Liver (tissue), 9 donors: ENCODE data around the gene SLC24A4. TPM values are rescaled to one million over a fixed set of nuclear protein-coding genes. Genes with fewer than 3 reads are reported as not detected.
A peak's percentile ranks its signal among the peaks of the same experiment; 100 is the strongest.

ENCODE experiments used
- DNase-seq: peaks from one replicate; pipeline ENCODE4 v3.0.0-alpha.2; 2017; ENCODE audit warnings: low spot score
- H3K27ac ChIP-seq, 2 donors: one replicate each; pipeline ENCODE4 v1.7.0; 2013; ENCODE audit warnings: inconsistent platforms in 2 of 2, low read length in 2 of 2, control low read depth in 1 of 2, low read depth in 1 of 2, mild to moderate bottlenecking in 1 of 2
- H3K27me3 ChIP-seq, 4 donors: one replicate each; pipeline versions ENCODE4 v1.6.1 to v1.7.0; 2013; ENCODE audit warnings: low read length in 3 of 4, inconsistent platforms in 1 of 4, mild to moderate bottlenecking in 1 of 4, moderate library complexity in 1 of 4; ENCODE audit not compliant: control insufficient read depth in 4 of 4, insufficient read depth in 4 of 4
- H3K36me3 ChIP-seq, 4 donors: one replicate each; pipeline versions ENCODE4 v1.6.1 to v1.7.0; 2013; ENCODE audit warnings: low read length in 3 of 4, mild to moderate bottlenecking in 3 of 4, low read depth in 1 of 4, moderate library complexity in 1 of 4; ENCODE audit not compliant: control insufficient read depth in 4 of 4, insufficient read depth in 3 of 4
- H3K4me1 ChIP-seq, 4 donors: one replicate each; pipeline versions ENCODE4 v1.6.1 to v1.7.0; 2013; ENCODE audit warnings: low read length in 3 of 4, mild to moderate bottlenecking in 3 of 4, moderate library complexity in 1 of 4; ENCODE audit not compliant: control insufficient read depth in 4 of 4, insufficient read depth in 4 of 4
- H3K4me3 ChIP-seq, 3 donors: one replicate each; pipeline versions ENCODE4 v1.6.1 to v1.7.0; 2013; ENCODE audit warnings: low read length in 3 of 3, control low read depth in 1 of 3, low read depth in 1 of 3, mild to moderate bottlenecking in 1 of 3
- H3K9ac ChIP-seq, 2 donors: one replicate each; pipeline ENCODE4 v1.7.0; 2013; ENCODE audit warnings: low read length in 2 of 2, mild to moderate bottlenecking in 2 of 2, moderate library complexity in 2 of 2, control low read depth in 1 of 2, low read depth in 1 of 2
- H3K9me3 ChIP-seq, 4 donors: one replicate each; pipeline versions ENCODE4 v1.6.1 to v1.7.0; 2013; ENCODE audit warnings: low read length in 3 of 4; ENCODE audit not compliant: control insufficient read depth in 4 of 4
- CTCF ChIP-seq: fragments of 150-350 bp; IDR thresholded peaks from 2 replicates; pipeline ENCODE4 v1.5.1; 2017; ENCODE audit warnings: improper control_type of control experiment, low read depth, low read length; ENCODE audit not compliant: missing input control
- EGR1 ChIP-seq, 2 donors: IDR thresholded peaks; 2 replicates each; pipeline ENCODE4 v1.6.1; 2016 to 2018; ENCODE audit warnings: antibody characterized with exemption in 2 of 2, low read depth in 2 of 2
- FOXA1 ChIP-seq: IDR thresholded peaks from 2 replicates; pipeline ENCODE4 v1.6.1; 2016; ENCODE audit warnings: antibody characterized with exemption
- FOXA2 ChIP-seq: IDR thresholded peaks from 2 replicates; pipeline ENCODE4 v1.6.1; 2016; ENCODE audit warnings: antibody characterized with exemption
- GABPA ChIP-seq, 2 donors: IDR thresholded peaks in 1 of 2; conservative IDR thresholded peaks in 1 of 2; 2 replicates each; pipeline ENCODE4 v1.6.1; 2016; ENCODE audit warnings: antibody characterized with exemption in 2 of 2, mild to moderate bottlenecking in 1 of 2, moderate library complexity in 1 of 2
- HNF4A ChIP-seq, 2 donors: conservative IDR thresholded peaks; 2 replicates each; pipeline ENCODE4 v1.6.1; 2016; ENCODE audit warnings: antibody characterized with exemption in 2 of 2, mild to moderate bottlenecking in 2 of 2
- HNF4G ChIP-seq: IDR thresholded peaks from 2 replicates; pipeline ENCODE4 v1.6.1; 2016; ENCODE audit warnings: antibody characterized with exemption
- JUND ChIP-seq, 2 donors: IDR thresholded peaks; 2 replicates each; pipeline ENCODE4 v1.6.1; 2016; ENCODE audit warnings: antibody characterized with exemption in 2 of 2
- MAX ChIP-seq: IDR thresholded peaks from 2 replicates; pipeline ENCODE4 v1.6.1; 2016; ENCODE audit warnings: antibody characterized with exemption
- NR2F2 ChIP-seq: IDR thresholded peaks from 2 replicates; pipeline ENCODE4 v1.6.1; 2016; ENCODE audit warnings: antibody characterized with exemption
- RAD21 ChIP-seq, 2 donors: IDR thresholded peaks; 2 replicates each; pipeline ENCODE4 v1.6.1; 2016; ENCODE audit warnings: antibody characterized with exemption in 2 of 2, mild to moderate bottlenecking in 2 of 2
- RXRA ChIP-seq, 2 donors: IDR thresholded peaks; 2 replicates each; pipeline ENCODE4 v1.6.1; 2017 to 2018; ENCODE audit warnings: antibody characterized with exemption in 2 of 2, mild to moderate bottlenecking in 1 of 2
- SP1 ChIP-seq: IDR thresholded peaks from 2 replicates; pipeline ENCODE4 v1.6.1; 2018; ENCODE audit warnings: antibody characterized with exemption, mild to moderate bottlenecking
- TAF1 ChIP-seq: conservative IDR thresholded peaks from 2 replicates; pipeline ENCODE4 v1.6.1; 2016; ENCODE audit warnings: antibody characterized with exemption, mild to moderate bottlenecking
- YY1 ChIP-seq: IDR thresholded peaks from 2 replicates; pipeline ENCODE4 v1.6.1; 2016; ENCODE audit warnings: antibody characterized with exemption, mild to moderate bottlenecking
- ZBTB33 ChIP-seq: IDR thresholded peaks from 2 replicates; pipeline ENCODE4 v1.6.1; 2016; ENCODE audit warnings: antibody characterized with exemption
- WGBS: extraction: QIAGEN DNeasy Blood & Tissue Kit; methylation state at CpG from one replicate; pipeline ENCODE4 v1.1.7; 2013; 5-methylcytosine and 5-hydroxymethylcytosine counted together
- polyA plus RNA-seq, 2 donors: library from polyadenylated mRNA; stranded (reverse) in 1 of 2; unstranded in 1 of 2; fragments of 200-250 nt in 1 of 2; fragments of >200 nt in 1 of 2; fragmentation: Nextera tagmentation in 1 of 2; extraction: Ambion mirVana in 1 of 2; gene quantifications; one replicate each; pipeline versions ENCODE4 v1.2.1 to v1.2.3, GENCODE V29; 2013 to 2015
- total RNA-seq, 2 donors: library from RNA; depleted of rRNA; stranded (reverse); fragments of >200 nt; gene quantifications; one replicate each; pipeline ENCODE4 v1.2.3, GENCODE V29; 2014
- donor health status: healthy.
- donor health status: healthy.
- donor health status: healthy.
- donor health status: healthy.
- donor health status: healthy.

SLC24A4 gene
- total and polyA plus RNA-seq, 4 donors = 0.06 to 0.23 (median 0.12) TPM

GRCh38 chr14:92546347-92547053 lies 223.5 kb downstream of the SLC24A4 start:
- no peaks in the 10 kb centered on the region for H3K9me3 ChIP-seq
- no peaks in the 10 kb centered on the region for H3K36me3 ChIP-seq
- H3K4me1 ChIP-seq = peaks cover 0 to 7% (median 2%) of the 10 kb centered on the region in 4 donors
- H3K9ac ChIP-seq = no peak overlapping the region
- peak overlapping the region in 1 of 2 donors; percentile 32 for H3K27ac ChIP-seq
- no peak for DNase-seq
- TF ChIP-seq CTCF (peak; percentile 15), TAF1 (no peak)
- H3K27me3 ChIP-seq = no peaks in the 10 kb centered on the region
- 94% methylated on average over 7 of the region's 7 CpGs for WGBS
- no peak overlapping the region for H3K4me3 ChIP-seq

GRCh38 chr14:92549105-92549858 lies 226.3 kb downstream of the SLC24A4 start:
- H3K9ac ChIP-seq = no peak overlapping the region
- TF ChIP-seq JUND (IDR thresholded peaks at IDR 0.05) (no peak), YY1 (no peak), MAX (no peak), SP1 (no peak), RXRA (IDR thresholded peaks at IDR 0.05) (no peak), CTCF (no peak), TAF1 (no peak), HNF4G (no peak), GABPA (IDR thresholded peaks at IDR 0.05 in 1 of 2, conservative IDR thresholded peaks at IDR 0.05 in 1 of 2) (no peak), EGR1 (IDR thresholded peaks at IDR 0.05; ENCODE audit: low read depth in 2 of 2) (no peak)
- no peaks in the 10 kb centered on the region for H3K27me3 ChIP-seq
- H3K9me3 ChIP-seq = no peaks in the 10 kb centered on the region
- WGBS = 91% methylated on average over 17 of the region's 17 CpGs
- no peak overlapping the region for H3K27ac ChIP-seq
- no peak overlapping the region for H3K4me3 ChIP-seq
- H3K36me3 ChIP-seq = no peaks in the 10 kb centered on the region
- DNase-seq = no peak
- H3K4me1 ChIP-seq = peaks cover 0 to 7% (median 1%) of the 10 kb centered on the region in 4 donors

DNA sequence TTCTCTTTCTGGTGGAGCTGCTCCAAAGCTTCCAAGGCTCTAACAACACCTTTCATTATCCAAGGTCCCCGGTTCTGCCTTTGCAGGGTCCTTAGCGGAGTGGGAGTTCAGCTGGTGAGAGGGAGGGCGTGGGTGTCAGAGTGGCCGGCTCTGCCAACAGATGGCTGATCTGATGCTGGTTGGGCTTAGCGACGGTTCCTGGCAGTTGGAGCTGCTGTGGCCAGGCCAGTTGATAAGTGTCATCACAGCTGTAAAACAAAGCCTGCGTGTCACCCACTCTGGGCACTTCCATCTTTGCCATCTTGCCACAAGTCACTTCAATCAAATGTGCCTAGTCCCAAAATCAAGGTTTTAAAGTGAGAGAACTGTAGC lies 226.9 kb downstream of the SLC24A4 start:
- 79% methylated on average over 7 of the region's 7 CpGs for WGBS
- Histone ChIP-seq H3K9ac (no peak overlapping the region), H3K4me3 (no peak overlapping the region), H3K27me3 (no peaks in the 10 kb centered on the region), H3K36me3 (no peaks in the 10 kb centered on the region), H3K9me3 (no peaks in the 10 kb centered on the region), H3K4me1 (peaks cover 0 to 2% (median 0%) of the 10 kb centered on the region in 4 donors), H3K27ac (no peak overlapping the region)
- peak; percentile 58 for DNase-seq
- TF ChIP-seq FOXA2 (no peak), HNF4G (no peak), NR2F2 (no peak), RAD21 (IDR thresholded peaks at IDR 0.05) (no peak), GABPA (IDR thresholded peaks at IDR 0.05 in 1 of 2, conservative IDR thresholded peaks at IDR 0.05 in 1 of 2) (no peak), ZBTB33 (no peak), HNF4A (conservative IDR thresholded peaks at IDR 0.05) (no peak), JUND (IDR thresholded peaks at IDR 0.05) (no peak), SP1 (no peak), CTCF (no peak), MAX (no peak), TAF1 (no peak), FOXA1 (no peak), YY1 (no peak)
